Osteocyte (in vitro differentiated cells): Measurements from ENCODE around the gene FAM219B. TPM values are rescaled to one million over a fixed set of nuclear protein-coding genes. Genes with fewer than 3 reads are reported as not detected.

ENCODE experiments used
- DNase-seq: peaks from one replicate; pipeline ENCODE4 v3.0.0; 2021; ENCODE audit warnings: mixed read lengths; ENCODE audit not compliant: unreplicated experiment; ENCODE audit errors: extremely low spot score
- H3K27ac Mint-ChIP-seq: one replicate; pipeline ENCODE4 v1.8.0; 2021; ENCODE audit warnings: mild to moderate bottlenecking, mixed read lengths; ENCODE audit not compliant: unreplicated experiment
- H3K27me3 Mint-ChIP-seq: one replicate; pipeline ENCODE4 v1.8.0; 2021; ENCODE audit warnings: mixed read lengths; ENCODE audit not compliant: unreplicated experiment
- H3K36me3 Mint-ChIP-seq: one replicate; pipeline ENCODE4 v1.8.0; 2021; ENCODE audit warnings: mixed read lengths; ENCODE audit not compliant: unreplicated experiment
- H3K4me1 Mint-ChIP-seq: one replicate; pipeline ENCODE4 v1.8.0; 2021; ENCODE audit warnings: mixed read lengths; ENCODE audit not compliant: unreplicated experiment
- H3K4me3 Mint-ChIP-seq: one replicate; pipeline ENCODE4 v1.8.0; 2021; ENCODE audit warnings: mild to moderate bottlenecking, moderate library complexity, mixed read lengths; ENCODE audit not compliant: unreplicated experiment
- H3K9me3 Mint-ChIP-seq: one replicate; pipeline ENCODE4 v1.8.0; 2021; ENCODE audit warnings: mixed read lengths; ENCODE audit not compliant: unreplicated experiment
- long read RNA-seq: library from polyadenylated mRNA; unstranded; transcript quantifications from one replicate; pipeline ENCODE4 v2.0.0, GENCODE V29; 2021
- total RNA-seq: library from RNA; stranded (reverse); gene quantifications from 2 replicates; pipeline ENCODE4 v1.2.1, GENCODE V29; 2021
- TF ChIP-seq, protein P1 (sequence below): fragments of 200-600 bp; sonication (generic); IDR thresholded peaks from 2 replicates; pipeline ENCODE4 v1.5.0; 2021; ENCODE audit warnings: antibody characterized with exemption, mild to moderate bottlenecking, moderate library complexity

The FAM219B gene, protein sequence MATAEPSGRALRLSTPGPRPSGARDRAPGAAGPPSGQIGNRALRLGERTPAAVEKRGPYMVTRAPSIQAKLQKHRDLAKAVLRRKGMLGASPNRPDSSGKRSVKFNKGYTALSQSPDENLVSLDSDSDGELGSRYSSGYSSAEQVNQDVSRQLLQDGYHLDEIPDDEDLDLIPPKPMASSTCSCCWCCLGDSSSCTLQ
- 70.4 and 76.5 TPM in 2 replicates for total RNA-seq
- long read RNA-seq, partial matches to known transcripts: 2 of 37 reads
- long read RNA-seq, other reads (novel, unspliced or antisense): 28 of 37 reads

DNA sequence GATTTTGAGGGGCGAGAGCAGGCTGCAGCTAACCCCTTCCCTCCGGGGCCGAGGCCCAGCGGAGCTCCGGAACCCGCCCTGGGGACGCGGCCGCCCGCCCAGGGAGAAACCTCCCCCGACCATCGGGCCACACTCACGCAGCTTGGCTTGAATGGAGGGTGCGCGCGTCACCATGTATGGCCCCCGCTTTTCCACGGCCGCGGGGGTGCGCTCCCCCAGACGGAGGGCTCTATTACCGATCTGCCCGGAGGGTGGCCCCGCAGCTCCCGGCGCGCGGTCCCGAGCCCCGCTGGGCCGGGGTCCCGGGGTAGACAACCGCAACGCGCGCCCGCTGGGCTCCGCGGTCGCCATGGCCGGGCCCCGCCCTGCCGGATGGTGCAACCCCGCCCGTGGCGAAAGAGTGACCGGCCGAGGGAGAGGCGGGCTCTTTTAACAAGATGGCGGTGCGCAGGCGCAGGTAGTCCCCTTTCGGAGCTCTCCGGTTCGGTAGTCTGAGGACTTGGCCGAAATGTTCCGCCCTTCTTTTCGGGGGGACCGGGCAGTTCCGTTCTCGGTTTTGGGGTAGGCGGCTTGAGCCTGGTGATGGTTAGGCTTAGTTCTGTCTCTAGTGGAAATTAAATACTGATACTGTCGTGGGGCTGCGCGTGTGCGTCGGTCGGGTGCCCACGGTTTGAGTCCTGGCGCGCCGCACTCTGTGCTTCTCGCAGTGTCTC, at the start of gene FAM219B:
TSS of gene FAM219B (minus strand) at position 402 of the 713 bp plus-strand sequence. CDS start at position 351, 51 bp downstream.
- DNase-seq: peak; percentile 96
- TF ChIP-seq, protein P1, sequence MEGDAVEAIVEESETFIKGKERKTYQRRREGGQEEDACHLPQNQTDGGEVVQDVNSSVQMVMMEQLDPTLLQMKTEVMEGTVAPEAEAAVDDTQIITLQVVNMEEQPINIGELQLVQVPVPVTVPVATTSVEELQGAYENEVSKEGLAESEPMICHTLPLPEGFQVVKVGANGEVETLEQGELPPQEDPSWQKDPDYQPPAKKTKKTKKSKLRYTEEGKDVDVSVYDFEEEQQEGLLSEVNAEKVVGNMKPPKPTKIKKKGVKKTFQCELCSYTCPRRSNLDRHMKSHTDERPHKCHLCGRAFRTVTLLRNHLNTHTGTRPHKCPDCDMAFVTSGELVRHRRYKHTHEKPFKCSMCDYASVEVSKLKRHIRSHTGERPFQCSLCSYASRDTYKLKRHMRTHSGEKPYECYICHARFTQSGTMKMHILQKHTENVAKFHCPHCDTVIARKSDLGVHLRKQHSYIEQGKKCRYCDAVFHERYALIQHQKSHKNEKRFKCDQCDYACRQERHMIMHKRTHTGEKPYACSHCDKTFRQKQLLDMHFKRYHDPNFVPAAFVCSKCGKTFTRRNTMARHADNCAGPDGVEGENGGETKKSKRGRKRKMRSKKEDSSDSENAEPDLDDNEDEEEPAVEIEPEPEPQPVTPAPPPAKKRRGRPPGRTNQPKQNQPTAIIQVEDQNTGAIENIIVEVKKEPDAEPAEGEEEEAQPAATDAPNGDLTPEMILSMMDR: no peak
- Mint-ChIP-seq H3K4me1 (peaks cover 33% of the 10 kb centered on the region), H3K27me3 (no peaks in the 10 kb centered on the region), H3K9me3 (no peaks in the 10 kb centered on the region), H3K27ac (peak within 1 kb of the TSS; percentile 99), H3K36me3 (peaks cover 9% of the 10 kb centered on the region), H3K4me3 (peak within 1 kb of the TSS; percentile 99)

DNA sequence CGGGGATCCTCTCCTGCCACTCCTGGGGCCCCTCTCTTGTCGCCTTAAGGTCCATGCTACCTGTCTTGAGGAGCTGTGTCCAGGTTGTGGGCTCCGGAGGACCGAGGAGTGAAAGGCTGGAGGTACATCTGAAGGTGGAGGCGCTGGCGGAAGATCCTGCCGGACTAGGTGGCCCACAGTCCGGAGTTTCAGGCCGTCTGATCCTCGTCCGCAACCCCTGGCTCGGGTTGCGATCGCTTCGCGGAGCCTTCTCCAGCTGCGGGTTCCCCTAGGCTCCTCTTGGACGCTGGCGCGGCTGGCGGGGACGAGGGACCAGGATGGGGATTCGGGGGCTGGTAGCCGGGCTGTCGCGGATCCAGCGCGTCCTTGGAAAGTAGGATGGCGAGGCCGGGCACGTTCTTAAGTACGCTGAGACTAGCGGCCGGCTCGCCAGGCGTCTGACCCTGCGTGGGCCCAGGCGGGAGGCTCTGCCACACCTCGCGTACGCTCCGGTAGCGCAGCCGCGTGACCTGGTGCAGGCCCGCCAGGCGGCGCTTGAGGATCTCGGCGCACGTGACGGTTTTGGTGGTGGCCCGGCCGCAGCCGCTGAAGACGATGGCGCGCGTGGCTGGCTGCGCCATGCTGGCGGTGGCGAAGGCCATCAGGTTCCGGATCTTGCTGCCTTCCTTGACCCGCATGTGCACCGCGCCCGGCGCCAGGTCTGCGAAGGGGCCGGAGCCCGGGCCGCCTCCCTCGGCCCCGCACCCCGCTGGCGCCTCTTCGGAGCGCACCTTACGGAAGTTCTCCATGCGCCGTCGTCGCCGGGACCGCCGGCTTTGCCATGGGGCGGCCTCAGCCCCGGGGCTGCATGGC, 49.4 kb upstream of the FAM219B start:
- Mint-ChIP-seq H3K36me3 (no peaks in the 10 kb centered on the region), H3K4me1 (peaks cover 46% of the 10 kb centered on the region), H3K27ac (peak overlapping the region; percentile 47), H3K9me3 (no peaks in the 10 kb centered on the region), H3K4me3 (peak overlapping the region; percentile 83), H3K27me3 (no peaks in the 10 kb centered on the region)
- DNase-seq: peak; percentile 92
- TF ChIP-seq, protein P1: peak; percentile 64

DNA sequence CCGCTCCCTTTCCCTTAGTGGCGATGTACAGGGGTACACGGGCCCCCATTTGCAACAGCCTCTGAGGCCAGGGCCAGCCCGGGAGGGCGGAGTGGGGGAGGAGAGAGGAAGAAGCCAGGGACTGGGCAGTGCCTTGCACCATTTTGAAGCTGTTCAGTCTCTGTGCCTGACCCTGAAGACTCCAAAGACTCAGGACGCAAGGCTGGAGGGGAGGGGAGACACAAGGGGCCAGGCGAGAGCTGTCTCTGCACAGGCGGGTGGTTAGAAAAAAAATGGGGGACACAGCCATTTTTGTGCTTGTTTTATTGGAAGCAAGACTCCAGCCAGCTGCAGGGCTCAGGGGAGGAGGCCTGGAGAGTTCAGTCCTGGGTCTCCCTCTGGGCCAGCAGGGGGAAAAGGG, 48.4 kb upstream of the FAM219B start:
- H3K36me3 Mint-ChIP-seq: no peaks in the 10 kb centered on the region
- H3K4me3 Mint-ChIP-seq: peak overlapping the region; percentile 83
- H3K4me1 Mint-ChIP-seq: peaks cover 50% of the 10 kb centered on the region
- no peaks in the 10 kb centered on the region for H3K9me3 Mint-ChIP-seq
- no peak for DNase-seq
- TF ChIP-seq, protein P1: no peak
- H3K27me3 Mint-ChIP-seq: no peaks in the 10 kb centered on the region
- no peak overlapping the region for H3K27ac Mint-ChIP-seq

DNA sequence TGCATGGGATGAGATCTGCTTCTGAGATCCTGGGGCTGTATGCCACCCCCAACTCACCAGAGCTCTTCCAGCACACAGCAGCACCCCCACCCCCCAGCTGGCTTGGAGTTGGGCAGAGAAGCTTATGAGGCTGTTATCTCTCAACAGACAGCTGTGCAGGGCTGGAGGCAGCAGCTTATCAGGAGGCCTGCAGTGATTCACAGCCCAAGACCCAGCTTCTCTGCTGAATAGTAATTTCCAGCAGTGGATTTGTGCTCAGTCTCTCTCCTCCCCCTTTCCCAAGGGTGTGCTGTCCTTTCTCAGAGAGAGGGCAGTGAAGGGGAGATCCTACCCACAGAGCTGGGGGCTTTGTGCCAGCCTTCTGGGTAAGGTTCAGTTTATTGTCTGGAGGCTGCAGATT, 47.9 kb upstream of the FAM219B start:
- Mint-ChIP-seq H3K4me3 (peak overlapping the region; percentile 83), H3K36me3 (no peaks in the 10 kb centered on the region), H3K27me3 (no peaks in the 10 kb centered on the region), H3K4me1 (peaks cover 48% of the 10 kb centered on the region), H3K27ac (no peak overlapping the region), H3K9me3 (no peaks in the 10 kb centered on the region)
- TF ChIP-seq, protein P1: no peak
- no peak for DNase-seq
